ENCODE results near the gene SERTM1.

SERTM1 gene

GRCh38 chr13:36673838-36674326 lies at the start of gene SERTM1:
TSS of gene SERTM1 (plus strand) at chr13:36674020. CDS start at chr13:36695079, 21,059 bp downstream.
- Histone ChIP-seq H3K9me3 (ENCODE audit: control insufficient read depth in 1 of 2, low read length in 2 of 2) (no peaks in the 10 kb centered on the region), H3K4me3 (ENCODE audit: low read depth in 1 of 2, low read length in 2 of 2) (no peak within 1 kb of the TSS), H3K27me3 (ENCODE audit: control insufficient read depth in 1 of 2, insufficient read depth in 2 of 2, low read length in 2 of 2) (peaks cover 11 to 28% of the 10 kb centered on the region in 2 donors), H3K9ac (ENCODE audit: low read depth in 1 of 2, low read length in 2 of 2) (no peak within 1 kb of the TSS), H3K4me1 (ENCODE audit: control insufficient read depth in 1 of 2, insufficient read depth in 2 of 2, low read length in 2 of 2) (no peaks in the 10 kb centered on the region), H3K27ac (ENCODE audit: low read depth, low read length) (no peak within 1 kb of the TSS), H3K36me3 (ENCODE audit: control insufficient read depth in 1 of 2, insufficient read depth in 2 of 2, low read length in 2 of 2) (no peaks in the 10 kb centered on the region)

- Histone ChIP-seq H3K9ac (ENCODE audit: low read depth in 1 of 2, low read length in 2 of 2) (no peak overlapping the region), H3K27ac (ENCODE audit: low read depth, low read length) (no peak overlapping the region), H3K4me3 (ENCODE audit: low read depth in 1 of 2, low read length in 2 of 2) (no peak overlapping the region), H3K36me3 (ENCODE audit: control insufficient read depth in 1 of 2, insufficient read depth in 2 of 2, low read length in 2 of 2) (no peaks in the 10 kb centered on the region), H3K9me3 (ENCODE audit: control insufficient read depth in 1 of 2, low read length in 2 of 2) (no peaks in the 10 kb centered on the region), H3K27me3 (ENCODE audit: control insufficient read depth in 1 of 2, insufficient read depth in 2 of 2, low read length in 2 of 2) (no peaks in the 10 kb centered on the region), H3K4me1 (ENCODE audit: control insufficient read depth in 1 of 2, insufficient read depth in 2 of 2, low read length in 2 of 2) (no peaks in the 10 kb centered on the region)
These were observed 45.3 kb upstream of the SERTM1 start for GRCh38 chr13:36628377-36629056.

GRCh38 chr13:36629057-36629385 lies 44.8 kb upstream of the SERTM1 start:
- Histone ChIP-seq H3K9me3 (ENCODE audit: control insufficient read depth in 1 of 2, low read length in 2 of 2) (no peaks in the 10 kb centered on the region), H3K36me3 (ENCODE audit: control insufficient read depth in 1 of 2, insufficient read depth in 2 of 2, low read length in 2 of 2) (no peaks in the 10 kb centered on the region), H3K27me3 (ENCODE audit: control insufficient read depth in 1 of 2, insufficient read depth in 2 of 2, low read length in 2 of 2) (no peaks in the 10 kb centered on the region), H3K4me3 (ENCODE audit: low read depth in 1 of 2, low read length in 2 of 2) (no peak overlapping the region), H3K4me1 (ENCODE audit: control insufficient read depth in 1 of 2, insufficient read depth in 2 of 2, low read length in 2 of 2) (no peaks in the 10 kb centered on the region), H3K27ac (ENCODE audit: low read depth, low read length) (no peak overlapping the region), H3K9ac (ENCODE audit: low read depth in 1 of 2, low read length in 2 of 2) (no peak overlapping the region)

GRCh38 chr13:36630181-36630803 lies 43.5 kb upstream of the SERTM1 start:
- no peak overlapping the region for H3K27ac ChIP-seq (ENCODE audit: low read depth, low read length)
- no peaks in the 10 kb centered on the region for H3K9me3 ChIP-seq (ENCODE audit: control insufficient read depth in 1 of 2, low read length in 2 of 2)
- no peaks in the 10 kb centered on the region for H3K36me3 ChIP-seq (ENCODE audit: control insufficient read depth in 1 of 2, insufficient read depth in 2 of 2, low read length in 2 of 2)
- H3K27me3 ChIP-seq (ENCODE audit: control insufficient read depth in 1 of 2, insufficient read depth in 2 of 2, low read length in 2 of 2): no peaks in the 10 kb centered on the region
- H3K4me1 ChIP-seq (ENCODE audit: control insufficient read depth in 1 of 2, insufficient read depth in 2 of 2, low read length in 2 of 2): no peaks in the 10 kb centered on the region
- no peak overlapping the region for H3K4me3 ChIP-seq (ENCODE audit: low read depth in 1 of 2, low read length in 2 of 2)
- no peak overlapping the region for H3K9ac ChIP-seq (ENCODE audit: low read depth in 1 of 2, low read length in 2 of 2)

GRCh38 chr13:36639610-36640009 lies 34.2 kb upstream of the SERTM1 start:
- H3K9me3 ChIP-seq (ENCODE audit: control insufficient read depth in 1 of 2, low read length in 2 of 2): no peaks in the 10 kb centered on the region
- no peaks in the 10 kb centered on the region for H3K4me1 ChIP-seq (ENCODE audit: control insufficient read depth in 1 of 2, insufficient read depth in 2 of 2, low read length in 2 of 2)
- no peak overlapping the region for H3K27ac ChIP-seq (ENCODE audit: low read depth, low read length)
- no peak overlapping the region for H3K9ac ChIP-seq (ENCODE audit: low read depth in 1 of 2, low read length in 2 of 2)
- no peaks in the 10 kb centered on the region for H3K36me3 ChIP-seq (ENCODE audit: control insufficient read depth in 1 of 2, insufficient read depth in 2 of 2, low read length in 2 of 2)
- H3K4me3 ChIP-seq (ENCODE audit: low read depth in 1 of 2, low read length in 2 of 2): no peak overlapping the region
- no peaks in the 10 kb centered on the region for H3K27me3 ChIP-seq (ENCODE audit: control insufficient read depth in 1 of 2, insufficient read depth in 2 of 2, low read length in 2 of 2)

GRCh38 chr13:36650611-36651010 lies 23.2 kb upstream of the SERTM1 start:
- no peak overlapping the region for H3K27ac ChIP-seq (ENCODE audit: low read depth, low read length)
- no peaks in the 10 kb centered on the region for H3K27me3 ChIP-seq (ENCODE audit: control insufficient read depth in 1 of 2, insufficient read depth in 2 of 2, low read length in 2 of 2)
- H3K9ac ChIP-seq (ENCODE audit: low read depth in 1 of 2, low read length in 2 of 2): no peak overlapping the region
- no peaks in the 10 kb centered on the region for H3K9me3 ChIP-seq (ENCODE audit: control insufficient read depth in 1 of 2, low read length in 2 of 2)
- no peaks in the 10 kb centered on the region for H3K4me1 ChIP-seq (ENCODE audit: control insufficient read depth in 1 of 2, insufficient read depth in 2 of 2, low read length in 2 of 2)
- no peaks in the 10 kb centered on the region for H3K36me3 ChIP-seq (ENCODE audit: control insufficient read depth in 1 of 2, insufficient read depth in 2 of 2, low read length in 2 of 2)
- H3K4me3 ChIP-seq (ENCODE audit: low read depth in 1 of 2, low read length in 2 of 2): no peak overlapping the region

- Histone ChIP-seq H3K9ac (ENCODE audit: low read depth in 1 of 2, low read length in 2 of 2) (no peak overlapping the region), H3K9me3 (ENCODE audit: control insufficient read depth in 1 of 2, low read length in 2 of 2) (no peaks in the 10 kb centered on the region), H3K27me3 (ENCODE audit: control insufficient read depth in 1 of 2, insufficient read depth in 2 of 2, low read length in 2 of 2) (no peaks in the 10 kb centered on the region), H3K4me3 (ENCODE audit: low read depth in 1 of 2, low read length in 2 of 2) (no peak overlapping the region), H3K4me1 (ENCODE audit: control insufficient read depth in 1 of 2, insufficient read depth in 2 of 2, low read length in 2 of 2) (no peaks in the 10 kb centered on the region), H3K36me3 (ENCODE audit: control insufficient read depth in 1 of 2, insufficient read depth in 2 of 2, low read length in 2 of 2) (no peaks in the 10 kb centered on the region), H3K27ac (ENCODE audit: low read depth, low read length) (no peak overlapping the region)
These were observed 8.2 kb upstream of the SERTM1 start for GRCh38 chr13:36665630-36666029.

GRCh38 chr13:36666477-36667229 lies 7.2 kb upstream of the SERTM1 start:
- Histone ChIP-seq H3K4me1 (ENCODE audit: control insufficient read depth in 1 of 2, insufficient read depth in 2 of 2, low read length in 2 of 2) (no peaks in the 10 kb centered on the region), H3K27me3 (ENCODE audit: control insufficient read depth in 1 of 2, insufficient read depth in 2 of 2, low read length in 2 of 2) (no peaks in the 10 kb centered on the region), H3K36me3 (ENCODE audit: control insufficient read depth in 1 of 2, insufficient read depth in 2 of 2, low read length in 2 of 2) (no peaks in the 10 kb centered on the region), H3K27ac (ENCODE audit: low read depth, low read length) (no peak overlapping the region), H3K9me3 (ENCODE audit: control insufficient read depth in 1 of 2, low read length in 2 of 2) (no peaks in the 10 kb centered on the region), H3K4me3 (ENCODE audit: low read depth in 1 of 2, low read length in 2 of 2) (no peak overlapping the region), H3K9ac (ENCODE audit: low read depth in 1 of 2, low read length in 2 of 2) (no peak overlapping the region)

- H3K4me1 ChIP-seq (ENCODE audit: control insufficient read depth in 1 of 2, insufficient read depth in 2 of 2, low read length in 2 of 2): no peaks in the 10 kb centered on the region
- no peaks in the 10 kb centered on the region for H3K36me3 ChIP-seq (ENCODE audit: control insufficient read depth in 1 of 2, insufficient read depth in 2 of 2, low read length in 2 of 2)
- no peak overlapping the region for H3K4me3 ChIP-seq (ENCODE audit: low read depth in 1 of 2, low read length in 2 of 2)
- H3K9ac ChIP-seq (ENCODE audit: low read depth in 1 of 2, low read length in 2 of 2): no peak overlapping the region
- no peaks in the 10 kb centered on the region for H3K9me3 ChIP-seq (ENCODE audit: control insufficient read depth in 1 of 2, low read length in 2 of 2)
- H3K27ac ChIP-seq (ENCODE audit: low read depth, low read length): no peak overlapping the region
- peaks cover 5 to 6% of the 10 kb centered on the region in 2 donors for H3K27me3 ChIP-seq (ENCODE audit: control insufficient read depth in 1 of 2, insufficient read depth in 2 of 2, low read length in 2 of 2)
These were observed 5.5 kb upstream of the SERTM1 start for GRCh38 chr13:36668316-36668715.

- H3K9me3 ChIP-seq (ENCODE audit: control insufficient read depth in 1 of 2, low read length in 2 of 2): no peaks in the 10 kb centered on the region
- H3K27ac ChIP-seq (ENCODE audit: low read depth, low read length): no peak overlapping the region
- no peaks in the 10 kb centered on the region for H3K36me3 ChIP-seq (ENCODE audit: control insufficient read depth in 1 of 2, insufficient read depth in 2 of 2, low read length in 2 of 2)
- H3K9ac ChIP-seq (ENCODE audit: low read depth in 1 of 2, low read length in 2 of 2): no peak overlapping the region
- H3K4me3 ChIP-seq (ENCODE audit: low read depth in 1 of 2, low read length in 2 of 2): no peak overlapping the region
- H3K4me1 ChIP-seq (ENCODE audit: control insufficient read depth in 1 of 2, insufficient read depth in 2 of 2, low read length in 2 of 2): no peaks in the 10 kb centered on the region
- H3K27me3 ChIP-seq (ENCODE audit: control insufficient read depth in 1 of 2, insufficient read depth in 2 of 2, low read length in 2 of 2): peaks cover 11 to 28% of the 10 kb centered on the region in 2 donors
These were observed 468 bp upstream of the SERTM1 start for GRCh38 chr13:36673352-36673751.
